Fibroblast of lung (primary cell): Measurements from ENCODE around the gene ZNF423. TPM values are rescaled to one million over a fixed set of nuclear protein-coding genes. Genes with fewer than 3 reads are reported as not detected.

Experiments used
- DNase-seq, 2 donors: peaks; one replicate each; pipeline versions ENCODE4 v3.0.0 to v3.0.0-alpha.2; 2010; ENCODE audit warnings: low read depth in 2 of 2
- H2AFZ ChIP-seq: 2 replicates; pipeline ENCODE4 v1.5.1; 2012; ENCODE audit warnings: low read length, control low read depth, inconsistent platforms
- H3K27ac ChIP-seq: 2 replicates; pipeline ENCODE4 v1.5.1; 2011; ENCODE audit warnings: low read length, control low read depth; ENCODE audit not compliant: insufficient read depth
- H3K27me3 ChIP-seq: 2 replicates; pipeline ENCODE4 v1.5.1; 2011; ENCODE audit warnings: mild to moderate bottlenecking, low read length; ENCODE audit not compliant: control insufficient read depth, insufficient read depth
- H3K36me3 ChIP-seq: 2 replicates; pipeline ENCODE4 v1.5.1; 2011; ENCODE audit warnings: low read length; ENCODE audit not compliant: control insufficient read depth, insufficient read depth
- H3K4me1 ChIP-seq: 2 replicates; pipeline ENCODE4 v1.5.1; 2011; ENCODE audit warnings: low read length; ENCODE audit not compliant: control insufficient read depth, insufficient read depth; ENCODE audit errors: extremely low read depth
- H3K4me2 ChIP-seq: 2 replicates; pipeline ENCODE4 v1.5.1; 2011; ENCODE audit warnings: low read length, control low read depth; ENCODE audit not compliant: insufficient read depth; ENCODE audit errors: extremely low read depth
- H3K4me3 ChIP-seq, 4 experiments: fragments of 200-600 bp in 1 of 4; sonication (generic) in 1 of 4; replicated peaks in 1 of 4; 2 replicates each; pipeline ENCODE4 v1.5.1; 2011 to 2016; ENCODE audit warnings: low read length in 4 of 4, low read depth in 3 of 4, mild to moderate bottlenecking in 3 of 4, control low read depth in 2 of 4, inconsistent platforms in 1 of 4, mixed read lengths in 1 of 4; ENCODE audit not compliant: insufficient read depth in 1 of 4; ENCODE audit errors: control extremely low read depth in 1 of 4
- H3K79me2 ChIP-seq: 2 replicates; pipeline ENCODE4 v1.5.1; 2012; ENCODE audit warnings: mild to moderate bottlenecking, low read length, inconsistent platforms; ENCODE audit not compliant: control insufficient read depth, insufficient read depth
- H3K9ac ChIP-seq: 2 replicates; pipeline ENCODE4 v1.5.1; 2011; ENCODE audit warnings: mild to moderate bottlenecking, low read length, control low read depth; ENCODE audit not compliant: insufficient read depth
- H3K9me3 ChIP-seq: 2 replicates; pipeline ENCODE4 v1.5.1; 2012; ENCODE audit warnings: low read depth, low read length; ENCODE audit not compliant: control insufficient read depth, insufficient read depth
- H4K20me1 ChIP-seq: 2 replicates; pipeline ENCODE4 v1.5.1; 2011; ENCODE audit warnings: low read length; ENCODE audit not compliant: control insufficient read depth, insufficient read depth; ENCODE audit errors: extremely low read depth
- EZH2 ChIP-seq: IDR thresholded peaks from 2 replicates; pipeline ENCODE4 v1.5.1; 2012; ENCODE audit warnings: low read length, control low read depth, mild to moderate bottlenecking; ENCODE audit errors: missing control alignments
- polyA plus RNA-seq, 2 donors: library from polyadenylated mRNA; depleted of rRNA in 1 of 2; stranded (reverse) in 1 of 2; unstranded in 1 of 2; fragments of >200 nt; gene quantifications; 2 replicates each; pipeline ENCODE4 v1.2.1, GENCODE V29; 2011 to 2012; ENCODE audit warnings: missing spikeins in 1 of 2
- total RNA-seq: library from RNA; depleted of rRNA; stranded (reverse); fragments of >200 nt; gene quantifications from 2 replicates; pipeline ENCODE4 v1.2.1, GENCODE V29; 2014
- TF ChIP-seq, protein P1 (sequence below), 2 donors: IDR thresholded peaks in 1 of 2; conservative IDR thresholded peaks in 1 of 2; 1 replicate in 1 of 2; 2 replicates in 1 of 2; pipeline ENCODE4 v1.5.1; 2011 to 2012; ENCODE audit warnings: low read length in 2 of 2, control low read depth in 1 of 2, inconsistent platforms in 1 of 2, low read depth in 1 of 2, mild to moderate bottlenecking in 1 of 2

The ZNF423 gene
- total and polyA plus RNA-seq, 2 donors (not counting 1 experiment from before 2014, with no cell fraction given): 0.07 to 0.17 TPM

DNA sequence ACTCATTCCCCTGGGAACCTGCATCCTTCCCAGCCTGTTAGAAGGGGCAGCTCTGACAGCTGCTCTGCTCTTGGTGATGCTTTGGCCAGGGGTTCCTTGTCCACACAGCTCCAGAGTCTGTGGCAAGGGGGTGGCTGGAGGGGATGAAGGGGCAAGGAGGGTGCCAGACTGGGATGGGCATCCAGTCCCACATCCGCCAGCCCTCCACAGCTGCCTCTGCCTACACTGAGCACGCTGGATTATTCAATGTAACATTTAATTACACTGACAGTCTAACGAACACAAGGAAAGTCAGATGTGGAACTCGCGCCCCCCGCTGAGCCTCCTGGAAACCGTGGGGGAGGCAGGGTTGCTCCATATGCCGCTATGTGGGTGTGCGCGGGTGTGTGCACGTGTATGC is 381.2 kb downstream of the ZNF423 start:
- Histone ChIP-seq H3K4me3 (no peak overlapping the region), H3K36me3 (no peaks in the 10 kb centered on the region), H3K9ac (no peak overlapping the region), H2AFZ (no peak overlapping the region), H3K4me2 (no peak overlapping the region), H3K4me1 (no peaks in the 10 kb centered on the region), H3K79me2 (no peaks in the 10 kb centered on the region), H3K9me3 (no peaks in the 10 kb centered on the region), H3K27ac (no peak overlapping the region), H4K20me1 (no peaks in the 10 kb centered on the region), H3K27me3 (no peaks in the 10 kb centered on the region)
- TF ChIP-seq EZH2: no peak
- TF ChIP-seq, protein P1, sequence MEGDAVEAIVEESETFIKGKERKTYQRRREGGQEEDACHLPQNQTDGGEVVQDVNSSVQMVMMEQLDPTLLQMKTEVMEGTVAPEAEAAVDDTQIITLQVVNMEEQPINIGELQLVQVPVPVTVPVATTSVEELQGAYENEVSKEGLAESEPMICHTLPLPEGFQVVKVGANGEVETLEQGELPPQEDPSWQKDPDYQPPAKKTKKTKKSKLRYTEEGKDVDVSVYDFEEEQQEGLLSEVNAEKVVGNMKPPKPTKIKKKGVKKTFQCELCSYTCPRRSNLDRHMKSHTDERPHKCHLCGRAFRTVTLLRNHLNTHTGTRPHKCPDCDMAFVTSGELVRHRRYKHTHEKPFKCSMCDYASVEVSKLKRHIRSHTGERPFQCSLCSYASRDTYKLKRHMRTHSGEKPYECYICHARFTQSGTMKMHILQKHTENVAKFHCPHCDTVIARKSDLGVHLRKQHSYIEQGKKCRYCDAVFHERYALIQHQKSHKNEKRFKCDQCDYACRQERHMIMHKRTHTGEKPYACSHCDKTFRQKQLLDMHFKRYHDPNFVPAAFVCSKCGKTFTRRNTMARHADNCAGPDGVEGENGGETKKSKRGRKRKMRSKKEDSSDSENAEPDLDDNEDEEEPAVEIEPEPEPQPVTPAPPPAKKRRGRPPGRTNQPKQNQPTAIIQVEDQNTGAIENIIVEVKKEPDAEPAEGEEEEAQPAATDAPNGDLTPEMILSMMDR (conservative IDR thresholded peaks at IDR 0.05 in 1 of 2, IDR thresholded peaks at IDR 0.05 in 1 of 2; ENCODE audit: low read depth in 1 of 2, low read length in 2 of 2): no peak
- no peak for DNase-seq

DNA sequence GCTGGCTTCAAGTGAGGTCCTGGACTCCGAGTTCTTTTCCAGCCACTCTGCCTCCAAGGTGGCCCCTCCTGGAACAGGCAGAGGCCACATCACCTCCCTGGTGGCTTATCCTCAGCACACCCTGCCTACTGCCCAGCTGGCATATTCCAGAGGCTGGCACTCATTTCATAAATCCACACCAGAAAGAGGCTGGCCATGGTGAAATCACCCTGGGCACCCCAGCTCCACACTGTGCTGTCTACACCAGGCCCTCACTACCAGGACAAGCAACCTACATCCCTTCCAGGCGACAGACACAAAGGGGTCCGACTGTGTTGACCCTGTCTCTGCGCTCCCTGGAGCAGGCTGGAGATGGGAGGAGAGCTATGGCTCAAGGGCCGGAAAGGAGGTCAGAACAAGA is 382.1 kb downstream of the ZNF423 start:
- no peak for DNase-seq
- Histone ChIP-seq H3K9ac (no peak overlapping the region), H3K4me3 (no peak overlapping the region), H3K4me2 (no peak overlapping the region), H3K9me3 (no peaks in the 10 kb centered on the region), H3K36me3 (no peaks in the 10 kb centered on the region), H3K79me2 (no peaks in the 10 kb centered on the region), H4K20me1 (no peaks in the 10 kb centered on the region), H3K4me1 (no peaks in the 10 kb centered on the region), H3K27me3 (no peaks in the 10 kb centered on the region), H3K27ac (no peak overlapping the region), H2AFZ (no peak overlapping the region)
- no peak for TF ChIP-seq EZH2
- TF ChIP-seq, protein P1 (conservative IDR thresholded peaks at IDR 0.05 in 1 of 2, IDR thresholded peaks at IDR 0.05 in 1 of 2; ENCODE audit: low read depth in 1 of 2, low read length in 2 of 2): no peak

DNA sequence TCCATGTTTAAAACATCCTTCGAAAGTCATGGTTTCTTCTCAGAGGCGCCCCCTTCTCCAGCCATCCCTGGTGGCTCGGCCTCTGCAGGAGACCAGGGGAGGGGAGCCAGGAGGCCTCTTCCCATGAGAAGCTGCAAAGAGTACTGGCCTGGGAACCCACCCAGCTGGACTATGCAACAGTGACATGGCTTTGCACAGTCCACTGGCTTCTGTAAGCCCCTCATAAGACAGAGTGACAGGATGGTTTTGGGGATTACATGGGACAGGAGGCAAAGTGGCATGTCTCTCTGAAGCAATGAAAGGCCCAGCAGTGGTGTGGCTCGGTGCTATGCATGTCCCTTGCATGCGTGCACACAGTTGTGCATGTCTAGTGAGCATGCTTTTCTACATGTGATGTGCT is 382.8 kb downstream of the ZNF423 start:
- Histone ChIP-seq H2AFZ (no peak overlapping the region), H4K20me1 (no peaks in the 10 kb centered on the region), H3K79me2 (no peaks in the 10 kb centered on the region), H3K9ac (no peak overlapping the region), H3K4me1 (no peaks in the 10 kb centered on the region), H3K4me3 (no peak overlapping the region), H3K4me2 (no peak overlapping the region), H3K27ac (no peak overlapping the region), H3K27me3 (no peaks in the 10 kb centered on the region), H3K9me3 (no peaks in the 10 kb centered on the region), H3K36me3 (no peaks in the 10 kb centered on the region)
- DNase-seq: no peak
- TF ChIP-seq, protein P1 (conservative IDR thresholded peaks at IDR 0.05 in 1 of 2, IDR thresholded peaks at IDR 0.05 in 1 of 2; ENCODE audit: low read depth in 1 of 2, low read length in 2 of 2): no peak
- TF ChIP-seq EZH2: no peak
